Measurements from ENCODE around the gene APOC1.

Gene APOC1

GRCh38 chr19:44943801-44944249, 29.4 kb downstream of the APOC1 start:
- Histone ChIP-seq H3K4me3 (no peak overlapping the region), H3K27ac (no peak overlapping the region)
- TF ChIP-seq, protein P1, sequence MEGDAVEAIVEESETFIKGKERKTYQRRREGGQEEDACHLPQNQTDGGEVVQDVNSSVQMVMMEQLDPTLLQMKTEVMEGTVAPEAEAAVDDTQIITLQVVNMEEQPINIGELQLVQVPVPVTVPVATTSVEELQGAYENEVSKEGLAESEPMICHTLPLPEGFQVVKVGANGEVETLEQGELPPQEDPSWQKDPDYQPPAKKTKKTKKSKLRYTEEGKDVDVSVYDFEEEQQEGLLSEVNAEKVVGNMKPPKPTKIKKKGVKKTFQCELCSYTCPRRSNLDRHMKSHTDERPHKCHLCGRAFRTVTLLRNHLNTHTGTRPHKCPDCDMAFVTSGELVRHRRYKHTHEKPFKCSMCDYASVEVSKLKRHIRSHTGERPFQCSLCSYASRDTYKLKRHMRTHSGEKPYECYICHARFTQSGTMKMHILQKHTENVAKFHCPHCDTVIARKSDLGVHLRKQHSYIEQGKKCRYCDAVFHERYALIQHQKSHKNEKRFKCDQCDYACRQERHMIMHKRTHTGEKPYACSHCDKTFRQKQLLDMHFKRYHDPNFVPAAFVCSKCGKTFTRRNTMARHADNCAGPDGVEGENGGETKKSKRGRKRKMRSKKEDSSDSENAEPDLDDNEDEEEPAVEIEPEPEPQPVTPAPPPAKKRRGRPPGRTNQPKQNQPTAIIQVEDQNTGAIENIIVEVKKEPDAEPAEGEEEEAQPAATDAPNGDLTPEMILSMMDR (IDR thresholded peaks at IDR 0.05), result no peak
- DNase-seq (ENCODE audit: low spot score), result no peak

GRCh38 chr19:44947041-44947581, 32.7 kb downstream of the APOC1 start:
- DNase-seq (ENCODE audit: low spot score), result no peak
- TF ChIP-seq, protein P1 (IDR thresholded peaks at IDR 0.05), result no peak
- no peak overlapping the region for H3K4me3 ChIP-seq
- H3K27ac ChIP-seq, result no peak overlapping the region

- DNase-seq (ENCODE audit: low spot score), result no peak
- Histone ChIP-seq H3K27ac (no peak overlapping the region), H3K4me3 (no peak overlapping the region)
- TF ChIP-seq, protein P1 (IDR thresholded peaks at IDR 0.05), result no peak
Measured at GRCh38 chr19:44948237-44948636, 33.8 kb downstream of the APOC1 start.

- TF ChIP-seq, protein P1 (IDR thresholded peaks at IDR 0.05), result no peak
- H3K27ac ChIP-seq, result no peak overlapping the region
- no peak for DNase-seq (ENCODE audit: low spot score)
- H3K4me3 ChIP-seq, result no peak overlapping the region
Measured at GRCh38 chr19:44948763-44949374, 34.5 kb downstream of the APOC1 start.

DNA sequence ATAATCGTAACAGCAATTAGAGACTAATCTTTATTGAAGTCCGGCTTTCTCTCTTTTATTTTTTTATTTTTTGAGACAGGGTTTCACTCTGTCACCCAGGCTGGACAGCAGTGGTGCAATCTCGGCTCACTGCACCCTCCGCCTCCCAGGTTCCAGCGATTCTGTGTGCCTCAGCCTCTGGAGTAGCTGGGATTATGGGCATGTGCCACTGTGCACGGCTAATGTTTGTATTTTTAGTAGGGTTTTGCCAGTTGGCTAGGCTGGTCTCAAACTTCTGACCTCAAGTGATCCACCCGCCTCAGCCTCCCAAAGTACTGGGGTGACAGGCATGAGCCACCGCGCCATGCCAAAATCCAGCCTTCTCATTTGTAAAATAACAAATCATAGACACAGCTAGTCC, 35.1 kb downstream of the APOC1 start:
- TF ChIP-seq, protein P1 (IDR thresholded peaks at IDR 0.05), result no peak
- DNase-seq (ENCODE audit: low spot score), result no peak
- Histone ChIP-seq H3K27ac (no peak overlapping the region), H3K4me3 (no peak overlapping the region)

DNA sequence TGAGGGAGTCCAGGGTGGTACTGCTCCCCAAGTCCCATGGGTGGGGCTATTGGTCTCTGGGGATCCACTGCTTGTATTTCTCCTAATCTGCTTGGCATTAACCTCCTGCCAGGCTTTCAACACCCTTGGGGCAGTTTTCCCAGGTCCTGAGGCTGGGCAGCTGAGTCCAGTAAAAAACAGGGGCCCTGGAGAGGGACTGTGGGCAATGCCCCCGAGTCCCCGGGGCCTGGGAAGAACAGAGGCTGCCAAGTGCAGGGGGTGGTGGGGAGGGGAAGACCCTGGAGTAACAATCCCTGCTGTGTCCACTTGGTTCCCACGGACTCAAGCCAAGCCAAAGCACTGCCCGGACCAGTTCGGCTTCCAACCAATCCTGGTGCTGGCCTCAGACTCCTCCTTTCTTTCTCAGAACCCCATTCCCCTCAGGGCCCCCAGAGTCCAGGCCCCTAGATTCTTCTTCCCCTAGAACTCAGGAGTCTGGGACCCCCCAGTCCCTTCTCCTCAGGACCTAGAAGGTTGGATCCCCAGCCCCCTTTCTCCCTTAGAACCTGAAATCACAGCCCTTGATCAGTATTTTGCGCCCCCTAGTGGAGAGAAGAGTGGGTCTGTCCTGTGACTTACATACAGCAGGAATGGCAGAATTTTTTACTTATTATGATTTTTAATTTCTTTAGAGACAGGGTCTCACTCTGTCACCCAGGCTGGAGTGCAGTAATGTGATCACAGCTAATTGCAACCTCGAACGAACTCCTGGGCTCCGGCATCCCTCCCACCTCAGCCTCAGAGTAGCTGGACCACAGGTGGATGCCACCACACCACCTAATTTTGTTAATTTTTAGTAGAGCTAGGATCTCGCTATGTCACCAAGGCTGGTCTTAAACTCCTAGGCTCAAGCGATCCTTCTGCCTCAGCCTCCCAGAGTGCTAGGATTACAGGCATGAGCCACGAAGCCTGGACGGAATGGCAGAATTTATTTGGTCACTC, 37.1 kb downstream of the APOC1 start:
- no peak for DNase-seq (ENCODE audit: low spot score)
- peak overlapping the region; percentile 26 for H3K4me3 ChIP-seq
- TF ChIP-seq, protein P1 (IDR thresholded peaks at IDR 0.05), result peak; percentile 88
- H3K27ac ChIP-seq, result peak overlapping the region in 1 of 2 donors; percentile 70
